HUES6 (cell line): ENCODE measurements around the gene KANSL1.
"Not testable (repeated sequence)": the region's sequence is repeated elsewhere in the genome, so short reads cannot be mapped to it uniquely, and the experiment has no call there.

Experiments
- H3K27ac ChIP-seq: 2 replicates; pipeline ENCODE4 v1.7.0; 2013; ENCODE audit warnings: low read depth, mild to moderate bottlenecking, low read length, inconsistent platforms
- H3K27me3 ChIP-seq: 2 replicates; pipeline ENCODE4 v1.6.1; 2013; ENCODE audit warnings: low read length; ENCODE audit not compliant: control insufficient read depth, insufficient read depth
- H3K36me3 ChIP-seq: 2 replicates; pipeline ENCODE4 v1.6.1; 2013; ENCODE audit warnings: low read length; ENCODE audit not compliant: control insufficient read depth, insufficient read depth
- H3K4me1 ChIP-seq: 2 replicates; pipeline ENCODE4 v1.6.1; 2013; ENCODE audit warnings: low read length; ENCODE audit not compliant: control insufficient read depth, insufficient read depth
- H3K4me3 ChIP-seq: 2 replicates; pipeline ENCODE4 v1.5.1; 2013; ENCODE audit warnings: low read depth, low read length
- H3K9ac ChIP-seq: one replicate; pipeline ENCODE4 v1.6.1; 2013; ENCODE audit warnings: mild to moderate bottlenecking, low read length
- H3K9me3 ChIP-seq: 2 replicates; pipeline ENCODE4 v1.6.1; 2013; ENCODE audit warnings: low read depth, low read length; ENCODE audit not compliant: control insufficient read depth, insufficient read depth

Gene KANSL1

DNA sequence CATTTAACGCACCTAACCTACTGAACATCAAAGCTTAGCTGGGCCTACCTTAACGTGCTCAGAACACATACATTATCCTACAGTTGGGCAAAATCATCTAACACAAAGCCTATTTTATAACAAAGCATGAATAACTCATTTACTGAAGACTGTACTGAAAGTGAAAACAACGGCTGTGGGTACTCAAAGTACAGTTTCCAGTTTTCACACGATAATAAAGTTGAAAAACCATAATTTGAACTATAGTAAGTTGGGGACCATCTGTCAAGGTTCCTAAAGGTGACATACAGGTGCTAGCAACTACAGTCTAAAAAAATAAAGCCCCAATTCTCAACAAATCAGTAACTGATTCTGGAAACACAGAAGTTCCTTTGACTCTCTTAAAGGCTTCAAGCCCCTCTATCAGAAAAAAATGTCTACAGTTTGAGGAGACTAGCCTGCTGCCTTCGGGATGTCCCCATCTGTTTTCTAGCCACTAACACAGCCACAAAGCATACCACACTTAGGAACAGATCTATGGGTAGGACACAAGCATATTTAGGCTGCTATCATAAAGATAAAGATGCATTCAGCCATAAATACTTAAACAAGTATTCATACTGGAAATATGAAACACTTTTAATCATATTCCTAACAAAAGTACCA, 71.3 kb downstream of the KANSL1 start:
- Histone ChIP-seq H3K27ac (no peak overlapping the region), H3K4me3 (no peak overlapping the region), H3K9ac (no peak overlapping the region), H3K4me1 (peaks cover 19% of the 10 kb centered on the region), H3K36me3 (no peaks in the 10 kb centered on the region), H3K27me3 (no peaks in the 10 kb centered on the region), H3K9me3 (no peaks in the 10 kb centered on the region)

DNA sequence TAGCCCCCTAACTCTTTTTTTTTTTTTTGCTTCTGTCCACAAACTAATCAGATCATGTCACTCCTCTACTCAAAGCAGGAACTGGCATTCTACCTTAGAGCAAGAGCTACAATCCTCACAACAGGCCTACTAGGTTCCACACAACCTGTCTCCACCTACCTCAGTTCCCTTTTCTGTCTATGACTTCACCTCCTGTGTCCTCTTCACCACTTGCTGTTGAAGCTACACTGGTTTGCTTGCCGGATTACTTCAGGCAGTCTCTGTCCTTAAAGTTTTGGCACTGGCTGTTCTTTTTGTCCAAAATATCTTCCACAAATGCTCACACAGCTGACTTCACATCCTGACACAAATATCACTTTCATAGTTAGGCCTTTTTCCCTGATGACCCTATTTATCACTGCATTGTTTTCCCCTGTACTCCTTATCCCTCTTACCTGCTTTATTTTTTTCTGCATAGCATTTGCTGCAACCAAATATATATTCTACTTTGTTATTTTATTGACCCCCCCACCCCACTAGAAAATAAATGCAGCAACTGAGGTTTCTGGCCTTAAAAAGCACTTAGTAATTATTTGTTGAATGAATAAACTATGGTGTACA, 72.0 kb downstream of the KANSL1 start:
- Histone ChIP-seq H3K9ac (no peak overlapping the region), H3K27me3 (no peaks in the 10 kb centered on the region), H3K4me3 (no peak overlapping the region), H3K27ac (no peak overlapping the region), H3K4me1 (peaks cover 20% of the 10 kb centered on the region), H3K9me3 (no peaks in the 10 kb centered on the region), H3K36me3 (no peaks in the 10 kb centered on the region)

GRCh38 chr17:46120537-46120936, 72.7 kb downstream of the KANSL1 start:
- Histone ChIP-seq H3K27ac (no peak overlapping the region), H3K4me3 (no peak overlapping the region), H3K4me1 (peaks cover 24% of the 10 kb centered on the region), H3K36me3 (no peaks in the 10 kb centered on the region), H3K9ac (no peak overlapping the region), H3K27me3 (no peaks in the 10 kb centered on the region), H3K9me3 (no peaks in the 10 kb centered on the region)

GRCh38 chr17:46120078-46120477, 73.2 kb downstream of the KANSL1 start:
- peaks cover 25% of the 10 kb centered on the region for H3K4me1 ChIP-seq

DNA sequence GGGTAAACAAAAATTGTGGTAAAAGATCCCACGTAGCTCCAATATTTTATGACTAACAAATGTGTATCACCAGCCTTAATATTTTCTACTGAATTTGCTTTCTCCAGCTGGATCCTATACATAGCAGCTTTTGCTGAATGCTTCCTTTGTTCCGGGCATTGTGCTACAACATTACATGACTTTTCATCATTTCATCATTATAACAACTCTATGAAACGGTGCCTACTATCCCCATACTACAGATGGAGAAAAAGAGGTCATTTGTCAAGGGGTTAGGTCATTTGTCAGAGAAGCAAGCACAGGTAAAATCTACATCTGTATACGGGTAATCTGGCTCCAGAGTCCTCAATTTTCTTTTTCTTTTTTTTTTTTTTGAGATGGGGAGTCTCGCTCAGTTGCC, 74.3 kb downstream of the KANSL1 start:
- no peak overlapping the region for H3K27ac ChIP-seq
- no peaks in the 10 kb centered on the region for H3K9me3 ChIP-seq
- no peak overlapping the region for H3K9ac ChIP-seq
- no peaks in the 10 kb centered on the region for H3K36me3 ChIP-seq
- peaks cover 25% of the 10 kb centered on the region for H3K4me1 ChIP-seq
- no peaks in the 10 kb centered on the region for H3K27me3 ChIP-seq
- H3K4me3 ChIP-seq = no peak overlapping the region

More at GRCh38 chr17:46120078-46120477, 73.2 kb downstream of the KANSL1 start:
- H3K27ac ChIP-seq = no peak overlapping the region
- no peaks in the 10 kb centered on the region for H3K9me3 ChIP-seq
- H3K36me3 ChIP-seq = no peaks in the 10 kb centered on the region
- H3K4me3 ChIP-seq = no peak overlapping the region
- H3K9ac ChIP-seq = no peak overlapping the region
- H3K27me3 ChIP-seq = no peaks in the 10 kb centered on the region

GRCh38 chr17:46117850-46118696, 75.2 kb downstream of the KANSL1 start:
- no peak overlapping the region for H3K4me3 ChIP-seq
- no peak overlapping the region for H3K27ac ChIP-seq
- peaks cover 33% of the 10 kb centered on the region for H3K4me1 ChIP-seq
- H3K9ac ChIP-seq = no peak overlapping the region
- no peaks in the 10 kb centered on the region for H3K9me3 ChIP-seq
- H3K27me3 ChIP-seq = no peaks in the 10 kb centered on the region
- H3K36me3 ChIP-seq = no peaks in the 10 kb centered on the region

DNA sequence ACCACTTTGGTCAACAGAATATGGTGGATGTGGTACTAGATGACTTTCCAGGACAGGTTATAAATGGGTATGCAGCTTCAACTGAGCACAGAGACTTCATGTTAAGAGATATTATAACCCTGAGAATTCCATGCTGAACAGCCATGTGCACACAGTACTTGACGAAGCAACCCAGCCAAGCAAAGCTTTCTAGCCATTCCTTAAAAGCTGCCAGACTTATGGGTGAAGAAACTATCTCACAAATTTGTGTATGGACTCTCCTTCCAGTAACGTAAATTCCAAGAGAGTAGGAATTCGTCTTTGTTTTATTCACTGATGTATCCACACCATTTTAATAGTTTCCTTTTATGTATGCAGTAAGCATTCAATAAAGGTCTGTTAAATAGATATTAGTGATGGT, 76.1 kb downstream of the KANSL1 start:
- H3K9ac ChIP-seq = no peak overlapping the region
- no peak overlapping the region for H3K27ac ChIP-seq
- H3K36me3 ChIP-seq = no peaks in the 10 kb centered on the region
- peaks cover 33% of the 10 kb centered on the region for H3K4me1 ChIP-seq
- no peak overlapping the region for H3K4me3 ChIP-seq
- H3K9me3 ChIP-seq = no peaks in the 10 kb centered on the region
- no peaks in the 10 kb centered on the region for H3K27me3 ChIP-seq

DNA sequence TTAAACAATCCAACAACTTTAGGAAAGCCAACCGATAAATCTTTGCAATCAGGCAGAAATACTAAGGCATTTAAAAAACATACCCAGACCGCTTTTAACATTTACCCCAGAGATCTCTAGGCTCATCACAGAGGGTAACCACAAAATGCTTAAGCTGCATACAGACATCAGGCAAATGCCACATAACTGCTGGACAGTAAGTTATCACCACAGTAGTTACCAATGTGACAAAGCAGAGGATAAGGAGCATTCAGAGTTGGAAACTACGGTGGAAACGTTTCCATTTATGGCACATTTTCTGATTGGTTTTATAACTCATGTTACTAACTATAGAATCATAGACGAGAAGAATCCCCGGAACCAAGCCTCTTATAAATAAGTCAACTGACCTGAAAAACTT, 77.5 kb downstream of the KANSL1 start:
- H3K27ac ChIP-seq = no peak overlapping the region
- no peak overlapping the region for H3K9ac ChIP-seq
- peaks cover 36% of the 10 kb centered on the region for H3K4me1 ChIP-seq
- no peaks in the 10 kb centered on the region for H3K27me3 ChIP-seq
- H3K9me3 ChIP-seq = no peaks in the 10 kb centered on the region
- no peaks in the 10 kb centered on the region for H3K36me3 ChIP-seq
- H3K4me3 ChIP-seq = no peak overlapping the region

GRCh38 chr17:46111236-46111635, 82.0 kb downstream of the KANSL1 start:
- H3K27ac ChIP-seq, H3K27me3 ChIP-seq, H3K9me3 ChIP-seq, H3K36me3 ChIP-seq, H3K4me3 ChIP-seq, H3K9ac ChIP-seq: not testable (repeated sequence)
- H3K4me1 ChIP-seq = peaks cover 54% of the 10 kb centered on the region

DNA sequence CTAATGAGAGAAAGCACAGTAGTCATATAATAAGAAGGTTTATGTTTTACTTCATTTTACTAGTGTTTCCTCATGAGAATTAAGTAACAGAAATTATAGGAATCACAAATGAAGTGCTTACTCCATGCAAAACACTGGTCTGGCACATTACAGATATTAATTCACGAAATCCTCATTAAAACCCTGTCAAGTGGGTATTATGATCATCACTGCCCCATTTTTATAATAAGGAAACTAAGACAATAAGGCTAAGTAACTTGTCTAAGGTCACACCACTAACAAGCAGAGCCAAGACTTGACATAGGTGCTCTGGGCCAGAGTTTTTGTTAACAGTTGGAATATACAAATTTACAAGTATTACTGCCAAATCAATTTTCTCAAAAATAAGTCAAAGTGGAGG, 83.0 kb downstream of the KANSL1 start:
- no peaks in the 10 kb centered on the region for H3K27me3 ChIP-seq
- H3K4me1 ChIP-seq = peaks cover 49% of the 10 kb centered on the region
- H3K9ac ChIP-seq = no peak overlapping the region
- no peaks in the 10 kb centered on the region for H3K36me3 ChIP-seq
- no peaks in the 10 kb centered on the region for H3K9me3 ChIP-seq
- no peak overlapping the region for H3K27ac ChIP-seq
- H3K4me3 ChIP-seq = no peak overlapping the region

DNA sequence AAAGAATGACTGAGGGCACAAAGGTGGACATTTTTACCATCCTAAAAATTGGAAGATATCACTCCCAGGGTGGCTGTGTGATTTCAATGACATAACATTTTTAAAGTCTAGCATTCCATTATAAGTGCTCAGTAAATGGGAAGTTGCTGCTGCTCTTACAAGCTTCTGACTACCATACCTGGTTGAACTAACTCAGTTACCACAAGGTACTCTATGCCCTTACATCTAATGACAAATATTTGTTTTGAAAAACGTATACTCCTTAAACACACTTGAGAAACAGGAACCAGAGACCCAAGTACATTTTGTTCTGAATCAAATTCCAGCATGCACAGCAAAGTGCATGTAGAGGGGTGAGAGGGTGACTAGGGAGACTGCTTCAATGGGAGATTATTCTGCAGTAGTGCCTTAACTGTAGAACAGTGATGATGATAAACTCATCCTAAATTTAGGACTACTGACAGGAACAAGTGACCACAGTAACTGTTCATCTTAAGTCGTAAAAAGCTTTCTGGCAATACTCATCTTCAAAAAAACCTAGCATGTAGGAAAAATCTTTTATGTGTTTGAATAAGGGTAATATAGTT, 83.5 kb downstream of the KANSL1 start:
- Histone ChIP-seq H3K27me3 (no peaks in the 10 kb centered on the region), H3K9ac (no peak overlapping the region), H3K4me1 (peaks cover 49% of the 10 kb centered on the region), H3K36me3 (no peaks in the 10 kb centered on the region), H3K4me3 (no peak overlapping the region), H3K27ac (no peak overlapping the region), H3K9me3 (no peaks in the 10 kb centered on the region)
